ENCODE results near the gene CDHR2.

DNA sequence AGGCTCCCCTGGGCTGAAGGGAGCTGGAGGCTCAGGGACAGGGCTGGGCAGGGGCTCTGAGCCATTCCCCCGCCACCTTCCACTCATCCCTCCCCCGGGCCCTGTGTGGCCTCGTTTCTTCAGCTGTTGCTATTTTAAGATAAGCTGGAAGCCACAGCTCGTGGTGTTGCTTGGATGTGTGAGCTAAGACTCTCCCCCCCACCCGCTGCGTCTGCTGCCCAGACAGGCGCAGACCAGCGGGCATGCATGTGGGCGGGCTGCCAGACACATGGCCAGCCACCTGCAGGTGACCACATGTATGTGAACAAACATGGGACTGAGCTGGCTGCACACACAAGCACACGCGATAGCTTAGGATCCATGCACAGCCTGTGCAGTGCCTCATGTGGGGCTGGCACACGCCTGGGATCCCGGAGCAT, 72.5 kb downstream of the CDHR2 start:
- TF ChIP-seq EZH2 (IDR thresholded peaks at IDR 0.05) (no peak), FOXP2 (optimal IDR thresholded peaks at IDR 0.05; ENCODE audit: control extremely low read depth, extremely low read length, insufficient read depth) (no peak)
